GM21619 (cell line): ENCODE measurements around the gene NUMBL.

Experiments used
- ATAC-seq: cut with Tn5 transposase; IDR thresholded peaks from one replicate; pipeline ENCODE4 v1.9.1; 2021; ENCODE audit not compliant: unreplicated experiment

The NUMBL gene

GRCh38 chr19:40691421-40692211, 1.2 kb upstream of the NUMBL start:
- ATAC-seq, result no peak

DNA sequence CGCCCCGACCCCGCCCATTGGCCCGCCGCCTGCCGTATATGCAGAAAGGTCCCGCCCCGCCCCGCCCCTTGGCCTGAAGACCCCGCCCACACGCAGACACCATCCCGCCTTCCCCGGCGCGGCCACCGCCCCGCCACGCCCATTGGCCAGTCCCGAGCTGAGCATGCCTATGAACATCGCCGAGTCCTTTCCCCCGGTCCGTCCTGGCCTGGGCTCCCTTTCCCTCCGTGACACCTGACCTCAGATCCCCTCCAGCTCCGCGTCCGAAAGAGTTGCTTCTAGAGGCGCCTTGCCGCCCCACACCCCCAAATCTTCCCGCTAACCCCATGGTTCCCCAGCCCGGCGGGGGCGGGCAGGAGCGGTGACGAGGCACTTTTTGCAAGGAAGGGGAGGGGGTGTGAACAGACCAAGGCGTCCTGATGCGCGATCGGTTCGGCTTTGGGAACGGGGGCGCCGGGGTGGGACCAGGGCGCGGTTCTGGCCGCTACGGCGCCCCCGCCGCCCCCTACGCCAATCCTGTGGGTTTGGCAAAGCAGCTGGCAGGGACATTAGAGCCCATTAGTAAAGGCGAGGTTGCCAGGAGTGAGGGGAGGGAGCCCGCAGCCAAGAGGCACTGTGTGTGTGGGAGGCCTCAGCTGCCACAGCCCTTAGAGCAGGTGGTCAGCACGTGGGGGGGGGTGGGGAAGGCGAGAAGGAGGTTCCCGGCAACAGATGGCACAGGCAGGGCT, 406 bp upstream of the NUMBL start:
- ATAC-seq, result peak; percentile 59

DNA sequence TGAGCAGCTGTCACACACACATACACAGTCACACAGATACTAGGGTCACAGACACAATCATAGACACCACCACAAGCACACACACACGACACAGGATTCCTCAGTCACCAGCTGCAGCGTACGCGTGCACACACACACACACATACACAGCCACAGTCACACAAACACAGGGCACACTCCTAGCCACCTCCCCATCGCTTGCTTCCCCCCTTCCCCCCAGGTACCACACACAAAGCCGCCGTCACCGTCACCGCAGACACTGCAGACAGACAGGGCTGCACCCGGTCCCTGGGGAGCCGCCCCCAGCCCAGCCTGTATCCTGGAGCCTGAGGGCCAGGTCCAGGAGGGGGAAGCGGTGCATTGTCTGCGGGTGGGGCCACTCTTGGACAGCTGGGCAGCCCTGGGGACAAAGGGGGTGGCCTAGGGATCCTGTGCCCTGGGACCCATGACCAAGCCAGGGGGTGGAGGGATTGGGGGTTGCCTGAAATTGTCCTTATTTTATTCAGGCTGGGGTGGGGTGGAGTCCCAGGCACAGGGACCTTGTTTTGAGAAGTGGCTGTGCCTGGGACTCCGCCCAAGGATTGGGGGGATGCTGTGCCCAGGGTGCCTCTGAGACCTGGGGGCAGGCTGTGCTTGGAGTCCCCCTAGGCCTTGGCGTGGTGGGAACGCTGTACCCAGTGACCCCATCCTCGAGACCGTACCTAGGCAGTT, 957 bp downstream of the NUMBL start:
- no peak for ATAC-seq

- no peak for ATAC-seq
These were observed 1.5 kb downstream of the NUMBL start for GRCh38 chr19:40688987-40689338.

- ATAC-seq, result no peak
These were observed 2.1 kb downstream of the NUMBL start for GRCh38 chr19:40688309-40688708.

GRCh38 chr19:40687525-40688016, 2.9 kb downstream of the NUMBL start:
- ATAC-seq, result no peak

GRCh38 chr19:40686882-40687524, 3.4 kb downstream of the NUMBL start:
- ATAC-seq, result no peak

DNA sequence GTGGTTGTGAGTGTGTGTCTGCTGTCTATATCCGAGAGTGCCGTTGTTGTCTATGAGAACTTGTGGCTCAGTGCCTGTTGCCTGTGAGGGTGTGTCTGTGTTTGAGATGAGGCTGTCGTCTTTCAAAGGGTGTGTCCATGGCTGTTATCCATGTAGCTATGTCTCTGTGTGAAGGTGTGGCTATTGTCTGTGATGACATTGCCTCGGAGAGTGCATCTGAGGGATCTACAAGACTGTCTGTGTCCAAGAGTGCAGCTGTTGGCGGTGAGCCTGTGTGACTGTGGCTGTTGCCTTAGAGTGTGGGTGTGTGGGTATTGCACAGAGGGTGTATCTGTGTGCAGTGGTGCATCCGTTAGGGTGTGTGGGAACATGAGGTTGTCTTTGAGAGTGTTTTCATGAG, 4.9 kb downstream of the NUMBL start:
- ATAC-seq, result no peak

DNA sequence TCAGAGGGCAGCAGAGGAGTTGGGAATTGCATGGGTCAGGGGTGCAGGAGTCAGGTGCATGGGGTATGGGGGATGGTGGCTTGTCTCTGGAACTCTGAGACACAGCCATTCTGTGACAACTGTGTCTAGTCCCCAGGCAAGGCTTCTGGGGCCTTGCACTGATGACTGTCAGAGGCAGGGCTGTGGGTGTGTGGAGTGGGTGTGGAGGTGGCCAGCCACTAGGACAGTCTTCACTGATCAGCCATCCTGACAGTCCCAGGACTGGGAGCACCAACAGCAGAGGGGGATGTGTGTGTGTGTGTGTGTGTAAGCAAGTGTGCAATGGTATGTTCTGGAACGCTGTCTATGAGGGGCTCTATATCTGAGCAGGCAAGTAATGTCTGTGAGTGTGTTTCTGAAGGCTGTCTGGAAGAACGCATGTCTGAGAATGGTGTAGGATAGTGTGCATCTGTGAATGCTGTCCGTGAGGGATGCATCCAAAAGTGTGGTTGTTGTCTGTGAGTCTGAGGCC, 5.4 kb downstream of the NUMBL start:
- no peak for ATAC-seq

DNA sequence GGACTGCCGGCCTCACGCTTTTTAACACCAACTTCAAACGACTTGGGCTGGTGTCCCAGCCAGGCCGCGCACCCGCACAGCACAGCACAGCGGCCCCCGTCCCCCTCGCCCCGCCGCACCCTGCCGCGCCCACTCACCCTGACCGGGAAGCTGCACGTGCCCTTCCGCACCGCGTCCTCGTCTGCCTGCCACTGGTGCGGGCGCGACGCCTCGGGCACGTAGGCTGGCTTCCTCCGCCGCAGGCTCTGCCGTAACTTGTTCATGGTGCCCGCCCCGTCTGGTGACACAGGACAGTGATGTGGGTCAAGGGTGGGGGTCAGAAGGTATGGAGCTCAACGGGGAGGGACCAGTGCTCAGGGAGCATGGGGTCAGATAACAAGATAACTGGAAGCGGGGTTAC, 6.2 kb downstream of the NUMBL start:
- ATAC-seq, result no peak

GRCh38 chr19:40683437-40683836, 7.0 kb downstream of the NUMBL start:
- no peak for ATAC-seq

DNA sequence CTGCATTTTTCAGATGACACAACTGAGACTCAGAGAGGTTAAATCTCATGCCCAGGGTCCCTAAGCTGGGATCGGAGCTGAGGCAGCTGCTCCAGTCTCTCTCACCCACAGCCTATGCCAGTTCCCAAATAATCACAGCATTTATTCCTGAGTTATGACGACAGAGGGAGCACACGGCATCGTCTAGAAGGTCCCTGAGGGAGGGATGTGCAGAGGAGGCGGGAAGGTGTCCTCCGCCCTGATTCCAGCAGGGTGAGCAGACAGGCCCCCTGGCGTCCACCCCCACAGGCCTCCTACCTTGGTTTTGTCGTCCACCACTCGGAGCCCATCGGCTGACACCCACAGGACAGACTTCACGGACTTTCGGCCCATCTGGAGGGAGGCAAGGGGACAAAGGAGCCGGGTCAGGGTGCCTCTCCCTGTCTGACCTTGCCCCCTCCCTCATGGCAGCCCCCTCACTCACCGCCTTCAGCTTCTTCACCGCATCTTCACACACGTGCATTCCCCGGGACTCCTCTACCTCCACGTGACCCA, 8.0 kb downstream of the NUMBL start:
- ATAC-seq, result no peak

DNA sequence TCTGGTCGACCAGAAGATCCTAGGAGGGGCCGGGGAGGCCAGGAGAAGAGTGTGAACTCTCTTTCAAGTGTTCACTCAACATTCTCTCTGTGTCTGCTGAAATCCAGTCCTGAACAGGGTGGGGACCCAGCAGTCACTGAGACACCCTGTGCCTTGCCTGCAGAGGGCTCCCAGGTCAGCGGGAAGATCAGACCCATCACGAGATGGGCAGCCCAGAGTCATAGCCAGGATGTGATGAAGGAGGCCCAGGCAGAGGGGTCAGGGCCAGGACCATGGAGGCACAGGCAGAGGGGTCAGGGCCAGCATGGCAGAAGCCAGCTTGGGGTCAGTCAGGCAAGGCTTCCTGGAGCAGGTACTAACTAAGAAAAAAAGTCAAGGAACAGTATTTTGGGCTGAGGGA, 9.4 kb downstream of the NUMBL start:
- no peak for ATAC-seq

DNA sequence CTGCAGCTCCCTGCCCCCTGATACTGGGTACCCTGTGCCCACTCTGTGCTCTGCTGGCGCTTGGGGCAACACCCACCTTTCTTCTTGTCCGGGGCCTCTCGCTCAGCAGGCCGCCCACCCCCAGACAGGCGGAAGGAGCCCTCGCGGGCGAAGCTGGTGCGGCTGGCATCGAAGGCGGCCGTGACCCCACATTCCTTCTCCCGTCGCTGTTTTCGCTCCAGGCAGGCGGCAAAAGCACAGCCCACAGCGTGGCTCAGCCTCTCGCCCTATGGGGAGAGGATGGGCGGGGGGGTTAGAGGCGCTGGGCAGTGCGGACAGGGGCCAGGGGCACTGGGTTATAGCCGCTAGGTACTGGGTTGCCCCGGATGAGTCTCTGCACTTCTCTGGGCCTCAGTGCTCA, 13.3 kb downstream of the NUMBL start:
- ATAC-seq, result no peak

- no peak for ATAC-seq
These were observed 16.2 kb downstream of the NUMBL start for GRCh38 chr19:40674291-40674690.

GRCh38 chr19:40673397-40673796, 17.1 kb downstream of the NUMBL start:
- no peak for ATAC-seq

DNA sequence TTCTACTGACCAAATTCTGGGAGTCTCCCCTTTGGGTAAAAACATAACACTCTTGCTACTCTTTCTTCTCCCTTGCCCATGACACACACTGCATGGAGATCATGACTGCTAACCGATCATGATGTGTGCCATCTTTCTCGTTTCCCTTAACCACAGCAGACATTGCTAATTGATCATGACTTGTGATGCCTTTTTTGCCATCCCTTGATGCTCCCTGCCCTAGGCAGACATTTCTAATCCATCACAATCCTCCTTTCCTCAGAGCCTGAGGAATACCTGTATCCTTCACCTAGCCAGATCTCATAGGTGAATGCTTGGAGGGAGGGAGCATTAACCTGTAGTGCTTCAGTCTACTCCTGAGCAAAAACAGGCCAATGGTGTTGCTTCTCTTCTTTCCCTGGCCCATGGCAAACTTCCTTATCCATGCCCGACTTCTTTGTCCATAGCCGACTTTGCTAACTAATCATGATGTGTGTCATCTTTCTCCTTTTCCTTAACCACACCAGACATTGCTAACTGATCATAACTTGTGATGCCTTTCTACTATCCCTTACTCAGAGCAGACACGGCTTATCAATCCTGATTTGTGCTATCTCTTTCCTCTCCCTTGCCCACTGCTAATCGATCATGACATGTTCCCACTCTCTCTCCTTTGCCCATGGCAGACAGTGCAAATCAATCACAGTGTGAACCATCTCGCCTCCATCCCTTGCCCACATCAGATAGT, 17.7 kb downstream of the NUMBL start:
- no peak for ATAC-seq

- no peak for ATAC-seq
These were observed 18.4 kb downstream of the NUMBL start for GRCh38 chr19:40672038-40672437.

GRCh38 chr19:40671404-40671803, 19.0 kb downstream of the NUMBL start:
- no peak for ATAC-seq

DNA sequence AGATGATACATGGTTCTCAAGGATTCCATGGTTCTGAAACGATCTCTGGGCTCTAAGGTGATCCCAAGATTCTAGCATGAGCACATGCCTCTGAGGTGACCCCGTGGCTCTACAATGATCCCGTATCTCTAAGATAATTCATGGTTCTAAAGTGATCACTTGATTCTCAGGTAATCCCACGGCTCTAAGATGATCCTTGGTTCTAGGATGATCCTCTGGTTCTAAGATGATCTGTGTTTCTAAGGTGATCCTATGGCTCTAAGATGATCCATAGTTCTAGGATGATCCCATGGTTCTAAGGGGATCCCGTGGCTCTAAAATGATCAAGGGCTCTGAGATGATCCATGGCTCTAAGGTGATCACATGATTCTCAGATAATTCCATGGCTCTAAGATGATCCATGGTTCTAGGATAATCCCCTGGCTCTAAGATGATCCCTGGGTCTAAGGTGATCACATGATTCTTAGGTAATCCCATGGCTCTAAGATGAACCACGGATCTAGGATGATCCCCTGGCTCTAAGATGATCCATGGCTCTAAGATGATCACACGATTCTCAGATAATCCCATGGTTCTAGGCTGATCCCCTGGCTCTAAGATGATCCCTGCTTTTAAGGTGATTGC, 21.3 kb downstream of the NUMBL start:
- no peak for ATAC-seq
